ENCODE data around the gene WDR70. TPM values are rescaled to one million over a fixed set of nuclear protein-coding genes. Genes with fewer than 3 reads are reported as not detected.

Gene WDR70
- total and polyA plus RNA-seq, 2 of the 8 experiments (the other 6 are each of a cell fraction or from before 2014, with no cell fraction given): 10.6 to 37.4 TPM

GRCh38 chr5:37641933-37642332 is 262.8 kb downstream of the WDR70 start:
- Histone ChIP-seq H2BK12ac (ENCODE audit: low read depth, low read length) (no peak overlapping the region), H4K20me1 (replicated peaks in 1 of 2; ENCODE audit: control insufficient read depth in 1 of 2, insufficient read depth in 2 of 2, low read length in 2 of 2) (no peaks in the 10 kb centered on the region)
- CTCF ChIA-PET (ENCODE audit: partially characterized antibody): interaction anchor here (0.6 kb wide), 1 partner anchor 153 kb away, joined by 3 read pairs; no protein-coding TSS in a partner anchor
- TF ChIP-seq CTCF (IDR thresholded peaks at IDR 0.05; ENCODE audit: control extremely low read depth in 1 of 3, insufficient read depth in 1 of 3, low read depth in 1 of 3, low read length in 3 of 3) (no peak), BACH1 (IDR thresholded peaks at IDR 0.05; ENCODE audit: low read length) (no peak), SRF (IDR thresholded peaks at IDR 0.05; ENCODE audit: low read depth, low read length) (no peak), CEBPB (IDR thresholded peaks at IDR 0.05; ENCODE audit: low read depth, low read length) (no peak), CHD1 (IDR thresholded peaks at IDR 0.05; ENCODE audit: low read depth, low read length) (no peak), SUZ12 (IDR thresholded peaks at IDR 0.05; ENCODE audit: low read length) (no peak), HDAC2 (IDR thresholded peaks at IDR 0.05; ENCODE audit: borderline replicate concordance in 1 of 2, low read depth in 2 of 2, low read length in 2 of 2) (no peak), RNF2 (IDR thresholded peaks at IDR 0.05; ENCODE audit: borderline replicate concordance, low read depth, low read length, missing control alignments, poor library complexity, severe bottlenecking) (no peak), MAFK (IDR thresholded peaks at IDR 0.05; ENCODE audit: low read depth, low read length) (no peak), CREB1 (IDR thresholded peaks at IDR 0.05) (no peak), RAD21 (IDR thresholded peaks at IDR 0.05 in 1 of 2, conservative IDR thresholded peaks at IDR 0.05 in 1 of 2; ENCODE audit: low read depth in 2 of 2, low read length in 2 of 2) (no peak), JUN (IDR thresholded peaks at IDR 0.05; ENCODE audit: low read depth, low read length) (no peak)

More at GRCh38 chr5:37641933-37642332, 262.8 kb downstream of the WDR70 start:
- Histone ChIP-seq H4K91ac (replicated peaks; ENCODE audit: insufficient read length, low read length) (no peak overlapping the region), H3K4me3 (ENCODE audit: extremely low read depth in 1 of 4, insufficient read depth in 2 of 4, low read depth in 3 of 4, low read length in 4 of 4) (no peak overlapping the region), H2BK15ac (ENCODE audit: low read length) (no peak overlapping the region), H2BK5ac (ENCODE audit: low read depth, low read length) (no peak overlapping the region), H3K36me3 (ENCODE audit: control insufficient read depth in 2 of 4, insufficient read depth in 4 of 4, low read length in 3 of 4) (no peaks in the 10 kb centered on the region), H3K9ac (replicated peaks in 1 of 4; ENCODE audit: extremely low read depth in 1 of 4, low read depth in 3 of 4, low read length in 3 of 4) (no peak overlapping the region), H3K4me2 (ENCODE audit: insufficient read depth in 1 of 2, low read depth in 2 of 2, low read length in 2 of 2) (no peak overlapping the region), H3K23ac (ENCODE audit: insufficient read length) (no peak overlapping the region), H3K27ac (ENCODE audit: low read depth, low read length) (no peak overlapping the region), H3K23me2 (ENCODE audit: low read depth, low read length) (no peaks in the 10 kb centered on the region), H2BK120ac (replicated peaks; ENCODE audit: low read depth, low read length) (no peak overlapping the region), H4K8ac (ENCODE audit: extremely low read depth, insufficient read depth, low read length) (no peak overlapping the region), H4K5ac (ENCODE audit: insufficient read length, low read depth, low read length) (no peak overlapping the region), H2AFZ (ENCODE audit: low read length) (no peak overlapping the region), H2BK20ac (ENCODE audit: low read length) (no peak overlapping the region), H3K4me1 (replicated peaks in 1 of 4; ENCODE audit: control insufficient read depth in 3 of 4, insufficient read depth in 4 of 4, low read length in 3 of 4) (peaks cover 0 to 3% (median 0%) of the 10 kb centered on the region in 4 experiments; a peak in 1 of 7 replicates), H3K79me2 (ENCODE audit: control insufficient read depth in 1 of 2, insufficient read depth in 2 of 2, low read length in 2 of 2) (no peaks in the 10 kb centered on the region), H3K4ac (replicated peaks; ENCODE audit: insufficient read length, low read depth, low read length) (no peak overlapping the region), H3K56ac (replicated peaks; ENCODE audit: insufficient read length, low read depth, low read length) (no peak overlapping the region), H3K27me3 (replicated peaks in 1 of 4; ENCODE audit: control insufficient read depth in 3 of 4, extremely low read depth in 1 of 4, insufficient read depth in 3 of 4, low read length in 3 of 4) (no peaks in the 10 kb centered on the region), H3K9me3 (ENCODE audit: insufficient read depth in 2 of 2, low read depth in 1 of 2, low read length in 1 of 2) (no peaks in the 10 kb centered on the region), H3K14ac (ENCODE audit: insufficient read length) (no peak overlapping the region), H2AK5ac (ENCODE audit: low read depth, low read length) (no peak overlapping the region), H3K79me1 (ENCODE audit: low read depth, low read length) (no peaks in the 10 kb centered on the region), H3K18ac (ENCODE audit: extremely low read depth, low read length) (no peak overlapping the region)
- DNase-seq (ENCODE audit: low read depth in 1 of 2, low spot score in 2 of 2): no peak
- WGBS, 2 experiments (ENCODE audit: extremely low coverage in 1 of 2, insufficient coverage in 1 of 2, insufficient read length in 1 of 2, insufficient replicate concordance in 2 of 2, low coverage in 1 of 2, low lambda C conversion rate in 2 of 2, missing lambda C conversion rate in 1 of 2): 100% methylated on average over 1 of the region's 1 CpG; no CpG with 5 or more reads in 1 of the 2 experiments
- FAIRE-seq: no peak
- POLR2A ChIA-PET (ENCODE audit: partially characterized antibody): no interaction called here
